Adrenal gland (tissue), 12 donors: ENCODE data around the gene RADIL. TPM values are rescaled to one million over a fixed set of nuclear protein-coding genes. Genes with fewer than 3 reads are reported as not detected.
"Not testable (repeated sequence)": the region's sequence is repeated elsewhere in the genome, so short reads cannot be mapped to it uniquely, and the experiment has no call there.

Experiments
- DNase-seq, 7 donors: peaks; one replicate each; pipeline ENCODE4 v3.0.0-alpha.2; 2019 to 2020
- H3K27ac ChIP-seq, 5 donors: fragments of 200-600 bp; sonication (generic) in 4 of 5; 1 replicate in 3 of 5; 2 replicates in 2 of 5; pipeline versions ENCODE4 v1.5.1 to v1.8.0; 2016 to 2020; ENCODE audit warnings: mild to moderate bottlenecking in 1 of 5
- H3K27me3 ChIP-seq: fragments of 200-600 bp; 2 replicates; pipeline ENCODE4 v1.8.0; 2021
- H3K36me3 ChIP-seq, 2 donors: fragments of 200-600 bp; replicated peaks in 1 of 2; 1 replicate in 1 of 2; 2 replicates in 1 of 2; pipeline versions ENCODE4 v1.5.1 to v1.8.0; 2018 to 2022
- H3K4me1 ChIP-seq, 2 donors: fragments of 200-600 bp; replicated peaks in 1 of 2; 1 replicate in 1 of 2; 2 replicates in 1 of 2; pipeline versions ENCODE4 v1.5.1 to v1.8.0; 2018 to 2021
- H3K4me3 ChIP-seq, 4 donors: fragments of 200-600 bp; sonication (generic) in 3 of 4; one replicate each; pipeline ENCODE4 v1.5.1; 2016 to 2018
- H3K9me3 ChIP-seq, 3 donors: fragments of 200-600 bp; sonication (generic) in 1 of 3; replicated peaks in 1 of 3; 1 replicate in 2 of 3; 2 replicates in 1 of 3; pipeline versions ENCODE4 v1.5.1 to v1.8.0; 2016 to 2021
- CTCF ChIP-seq, 6 experiments: fragments of 450-650 bp in 4 of 6; fragments of 200-600 bp in 2 of 6; sonication (generic) in 1 of 6; IDR thresholded peaks; 1 replicate in 5 of 6; 2 replicates in 1 of 6; pipeline versions ENCODE4 v1.5.1 to v1.8.0; 2016 to 2021; ENCODE audit warnings: antibody characterized with exemption in 6 of 6, mild to moderate bottlenecking in 2 of 6, moderate library complexity in 1 of 6
- POLR2A ChIP-seq, 2 donors: fragments of 450-650 bp; IDR thresholded peaks; one replicate each; pipeline ENCODE4 v1.6.1; 2017; ENCODE audit warnings: antibody characterized with exemption in 2 of 2, mild to moderate bottlenecking in 2 of 2, moderate library complexity in 1 of 2
- WGBS, 4 donors: extraction: QIAGEN DNeasy Blood & Tissue Kit in 2 of 4; methylation state at CpG; one replicate each; pipeline versions ENCODE4 v1.1.5 to v1.1.7; 2013 to 2017; 5-methylcytosine and 5-hydroxymethylcytosine counted together
- intact Hi-C, 2 donors: fragments of 100-400 bp; cut with DNase I; formaldehyde crosslinking; loops; one replicate each; pipeline versions ENCODE4 v1.14.1 to v1.15.0; 2022 to 2023
- polyA plus RNA-seq, 3 donors: library from polyadenylated mRNA; stranded (reverse); fragments of 200-250 nt in 2 of 3; fragments of 350-450 nt in 1 of 3; fragmentation: Illumina TruSeq in 1 of 3; extraction: RNeasy Lipid Tissue Mini Kit (QIAGEN cat#74804) in 1 of 3; gene quantifications; one replicate each; pipeline ENCODE4 v1.2.3, GENCODE V29; 2013 to 2014
- total RNA-seq, 9 donors: library from RNA; depleted of rRNA in 4 of 9; stranded (reverse); fragments of >200 nt in 4 of 9; fragments of 120-200 nt in 1 of 9; fragmentation: NEBNext Ultra II Directional in 1 of 9; extraction: Animal tissue kit (Norgen Biotek cat#: 25700) in 1 of 9; gene quantifications; one replicate each; pipeline versions ENCODE4 v1.1.0 to v1.2.4, GENCODE V29; 2013 to 2023
- donor health status: healthy with polysubstance abuse.
- donor health status: Bipolar disorder and iron deficiency.
- donor health status: DM: yes; HTN: yes; CAD: no.
- donor health status: DM: no; HTN: no; CAD: no.
- donor health status: DM: no; HTN: no; CAD: no.
- donor health status: DM: yes; HTN: yes; CAD: no.

The RADIL gene
- total and polyA plus RNA-seq, 12 donors, result 0.16 to 7.8 (median 1.4) TPM

GRCh38 chr7:4796453-4796852, 87.1 kb downstream of the RADIL start:
- Histone ChIP-seq H3K4me3 (no peak overlapping the region), H3K36me3 (peaks cover 0 to 4% of the 10 kb centered on the region in 2 donors), H3K27me3 (no peaks in the 10 kb centered on the region), H3K4me1 (peaks cover 13 to 14% of the 10 kb centered on the region in 2 donors), H3K9me3 (no peaks in the 10 kb centered on the region), H3K27ac (no peak overlapping the region)
- WGBS, 4 donors, result 80 to 88% (median 87%) methylated on average over 9 of the region's 9 CpGs
- intact Hi-C loops, result loop anchor here in 1 of 2 donors (5.0 kb wide), 1 partner anchor 286 kb away; no protein-coding TSS in a partner anchor
- DNase-seq, result no peak
- TF ChIP-seq POLR2A (IDR thresholded peaks at IDR 0.05) (no peak), CTCF (IDR thresholded peaks at IDR 0.05) (no peak)

- no peak for DNase-seq
Measured at GRCh38 chr7:4794591-4795350, 88.7 kb downstream of the RADIL start.

GRCh38 chr7:4794171-4794570, 89.3 kb downstream of the RADIL start:
- peaks cover 13 to 14% of the 10 kb centered on the region in 2 donors for H3K4me1 ChIP-seq
- intact Hi-C loops, H3K27me3 ChIP-seq, H3K27ac ChIP-seq, H3K4me3 ChIP-seq, DNase-seq, H3K9me3 ChIP-seq: not testable (repeated sequence)
- peaks cover 0 to 26% of the 10 kb centered on the region in 2 donors for H3K36me3 ChIP-seq
- 78 to 84% (median 82%) methylated on average over 12 to 14 of the region's 14 CpGs for WGBS, 4 donors

More at GRCh38 chr7:4794591-4795350, 88.7 kb downstream of the RADIL start:
- no peaks in the 10 kb centered on the region for H3K27me3 ChIP-seq
- H3K27ac ChIP-seq, result no peak overlapping the region
- peaks cover 0 to 20% of the 10 kb centered on the region in 2 donors for H3K36me3 ChIP-seq
- intact Hi-C loops, result loop anchor here in 1 of 2 donors (5.0 kb wide), 1 partner anchor 288 kb away; no protein-coding TSS in a partner anchor
- TF ChIP-seq POLR2A (IDR thresholded peaks at IDR 0.05), result no peak
- no peaks in the 10 kb centered on the region for H3K9me3 ChIP-seq
- H3K4me1 ChIP-seq, result peaks cover 13 to 14% of the 10 kb centered on the region in 2 donors
- no peak overlapping the region for H3K4me3 ChIP-seq
- WGBS, 4 donors, result 68 to 75% (median 72%) methylated on average over 23 to 24 of the region's 24 CpGs

- H3K9me3 ChIP-seq, DNase-seq, H3K27me3 ChIP-seq, H3K4me3 ChIP-seq, H3K27ac ChIP-seq, intact Hi-C loops: not testable (repeated sequence)
- Histone ChIP-seq H3K36me3 (peaks cover 0 to 31% of the 10 kb centered on the region in 2 donors), H3K4me1 (peaks cover 13 to 14% of the 10 kb centered on the region in 2 donors)
- WGBS, 4 donors, result 80 to 93% (median 88%) methylated on average over 5 to 30 of the region's 30 CpGs
Measured at GRCh38 chr7:4793385-4793993, 90.0 kb downstream of the RADIL start.

GRCh38 chr7:4792537-4793126, 90.9 kb downstream of the RADIL start:
- peak in 6 of 7 donors; percentile 46 to 72 (median 60) for DNase-seq
- peak overlapping the region in 4 of 5 donors; percentile 13 to 62 (median 44) for H3K27ac ChIP-seq
- H3K36me3 ChIP-seq, result peaks cover 0 to 40% of the 10 kb centered on the region in 2 donors

More at GRCh38 chr7:4792537-4793126, 90.9 kb downstream of the RADIL start:
- Histone ChIP-seq H3K4me3 (peak overlapping the region in 2 of 4 donors; percentile 25 to 35), H3K4me1 (peaks cover 13 to 14% of the 10 kb centered on the region in 2 donors), H3K9me3 (no peaks in the 10 kb centered on the region), H3K27me3 (no peaks in the 10 kb centered on the region)
- intact Hi-C loops, result no loop called here
- TF ChIP-seq CTCF (IDR thresholded peaks at IDR 0.05), result peak in 1 of 6 experiments; percentile 2
- TF ChIP-seq POLR2A (IDR thresholded peaks at IDR 0.05), result no peak
- WGBS, 4 donors, result 14 to 45% (median 15%) methylated on average over 4 to 47 of the region's 47 CpGs
